ENCODE measurements around the gene CDS2. TPM values are rescaled to one million over a fixed set of nuclear protein-coding genes. Genes with fewer than 3 reads are reported as not detected.

The CDS2 gene
- total and polyA plus RNA-seq, 2 of the 13 experiments (the other 11 are each of a cell fraction or from before 2014, with no cell fraction given): 81.3 to 153 TPM

DNA sequence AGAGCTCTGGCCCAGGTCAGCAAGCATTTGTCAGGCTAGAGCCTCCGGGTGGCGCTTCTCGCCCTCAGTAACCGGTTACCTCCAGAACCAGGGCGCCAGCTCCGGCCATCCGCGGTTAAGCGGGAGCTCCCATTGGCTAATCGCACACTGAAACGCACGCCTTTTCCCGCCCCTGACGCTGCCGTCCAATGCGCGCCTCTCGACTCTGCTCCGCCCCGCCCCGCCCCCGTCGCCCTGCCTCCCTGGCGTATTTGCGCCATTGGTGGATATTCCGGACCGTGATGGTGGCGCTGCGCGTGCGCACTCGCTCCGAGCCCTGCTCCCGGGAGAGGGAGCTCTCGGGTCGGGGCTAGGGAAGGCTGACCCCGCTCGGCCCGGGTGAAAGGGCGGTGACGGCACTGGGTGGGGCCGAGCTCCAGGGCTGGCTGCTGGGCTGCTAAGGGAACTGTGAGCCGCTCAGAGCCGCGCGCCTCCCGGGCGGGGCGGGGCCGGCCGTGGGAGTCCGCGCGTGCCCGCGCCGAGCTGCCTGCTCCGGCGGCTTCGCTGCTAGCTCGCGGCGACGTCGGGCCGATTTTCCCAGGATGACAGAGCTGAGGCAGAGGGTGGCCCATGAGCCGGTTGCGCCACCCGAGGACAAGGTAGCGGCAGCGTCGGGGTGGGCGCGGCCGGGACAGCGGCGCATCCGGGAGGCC is at the start of gene CDS2 (continued):
- TF ChIP-seq MED8 (CRISPR knock-in tag; IDR thresholded peaks at IDR 0.05; ENCODE audit: insufficient replicate concordance) (no peak), ZNF792 (CRISPR knock-in tag; IDR thresholded peaks at IDR 0.05) (peak; percentile 95), RAD51 (IDR thresholded peaks at IDR 0.05; ENCODE audit: borderline replicate concordance) (no peak), NBN (conservative IDR thresholded peaks at IDR 0.05) (no peak), ATF7 (IDR thresholded peaks at IDR 0.05) (peak; percentile 48; the same call in 1 of the 2 replicates), ATF7 (CRISPR knock-in tag; IDR thresholded peaks at IDR 0.05) (peak; percentile 16; the same call in 1 of the 2 replicates), ZNF451 (CRISPR knock-in tag; IDR thresholded peaks at IDR 0.05) (peak; percentile 96)
- TF ChIP-seq, protein P1, sequence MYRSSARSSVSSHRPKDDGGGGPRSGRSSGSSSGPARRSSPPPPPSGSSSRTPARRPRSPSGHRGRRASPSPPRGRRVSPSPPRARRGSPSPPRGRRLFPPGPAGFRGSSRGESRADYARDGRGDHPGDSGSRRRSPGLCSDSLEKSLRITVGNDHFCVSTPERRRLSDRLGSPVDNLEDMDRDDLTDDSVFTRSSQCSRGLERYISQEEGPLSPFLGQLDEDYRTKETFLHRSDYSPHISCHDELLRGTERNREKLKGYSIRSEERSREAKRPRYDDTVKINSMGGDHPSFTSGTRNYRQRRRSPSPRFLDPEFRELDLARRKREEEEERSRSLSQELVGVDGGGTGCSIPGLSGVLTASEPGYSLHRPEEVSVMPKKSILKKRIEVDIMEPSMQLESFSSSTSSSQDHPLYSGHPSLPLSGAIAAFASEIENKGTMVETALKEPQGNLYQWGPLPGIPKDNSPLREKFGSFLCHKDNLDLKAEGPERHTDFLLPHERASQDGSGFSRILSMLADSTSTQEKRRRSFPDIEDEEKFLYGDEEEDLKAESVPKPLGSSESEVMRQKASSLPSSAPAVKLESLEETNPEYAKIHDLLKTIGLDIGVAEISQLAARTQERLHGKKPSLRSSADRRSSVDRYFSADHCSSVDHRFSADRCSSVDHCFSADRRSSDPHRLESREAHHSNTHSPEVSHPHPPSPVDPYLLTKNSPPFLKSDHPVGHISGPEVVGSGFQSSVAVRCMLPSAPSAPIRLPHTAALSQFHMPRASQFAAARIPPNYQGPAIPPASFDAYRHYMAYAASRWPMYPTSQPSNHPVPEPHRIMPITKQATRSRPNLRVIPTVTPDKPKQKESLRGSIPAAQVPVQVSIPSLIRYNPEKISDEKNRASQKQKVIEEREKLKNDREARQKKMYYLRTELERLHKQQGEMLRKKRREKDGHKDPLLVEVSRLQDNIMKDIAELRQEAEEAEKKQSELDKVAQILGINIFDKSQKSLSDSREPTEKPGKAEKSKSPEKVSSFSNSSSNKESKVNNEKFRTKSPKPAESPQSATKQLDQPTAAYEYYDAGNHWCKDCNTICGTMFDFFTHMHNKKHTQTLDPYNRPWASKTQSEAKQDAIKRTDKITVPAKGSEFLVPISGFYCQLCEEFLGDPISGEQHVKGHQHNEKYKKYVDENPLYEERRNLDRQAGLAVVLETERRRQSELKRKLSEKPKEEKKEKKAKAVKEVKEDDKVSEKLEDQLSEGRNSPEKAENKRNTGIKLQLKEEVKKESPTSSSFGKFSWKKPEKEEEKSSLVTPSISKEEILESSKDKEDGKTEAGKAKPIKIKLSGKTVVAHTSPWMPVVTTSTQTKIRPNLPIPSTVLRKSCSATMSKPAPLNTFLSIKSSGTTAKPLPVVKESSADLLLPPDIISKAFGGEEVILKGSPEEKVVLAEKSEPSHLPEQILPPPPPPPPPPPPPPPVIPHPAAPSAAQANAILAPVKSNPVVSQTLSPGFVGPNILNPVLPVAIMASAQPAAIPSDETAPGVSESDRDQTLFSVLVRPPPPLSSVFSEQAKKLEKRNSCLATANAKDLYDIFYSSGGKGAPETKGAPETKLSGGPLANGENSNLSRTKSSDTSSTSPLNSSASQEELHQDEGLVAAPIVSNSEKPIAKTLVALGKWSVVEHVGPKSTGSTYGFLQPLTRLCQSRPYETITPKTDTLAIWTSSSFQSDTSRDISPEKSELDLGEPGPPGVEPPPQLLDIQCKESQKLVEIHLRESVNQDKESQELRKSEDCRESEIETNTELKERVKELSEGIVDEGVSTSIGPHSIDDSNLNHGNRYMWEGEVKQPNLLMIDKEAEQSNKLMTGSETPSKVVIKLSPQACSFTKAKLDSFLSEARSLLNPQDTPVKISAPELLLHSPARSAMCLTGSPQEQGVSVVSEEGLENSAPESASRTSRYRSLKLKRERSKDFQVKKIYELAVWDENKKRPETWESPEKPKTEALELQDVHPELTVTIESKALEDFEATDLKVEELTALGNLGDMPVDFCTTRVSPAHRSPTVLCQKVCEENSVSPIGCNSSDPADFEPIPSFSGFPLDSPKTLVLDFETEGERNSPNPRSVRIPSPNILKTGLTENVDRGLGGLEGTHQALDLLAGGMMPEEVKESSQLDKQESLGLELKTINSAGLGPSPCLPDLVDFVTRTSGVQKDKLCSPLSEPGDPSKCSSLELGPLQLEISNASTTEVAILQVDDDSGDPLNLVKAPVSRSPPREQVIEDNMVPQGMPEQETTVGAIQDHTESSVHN (CRISPR knock-in tag; IDR thresholded peaks at IDR 0.05): no peak
- TF ChIP-seq, protein P2, sequence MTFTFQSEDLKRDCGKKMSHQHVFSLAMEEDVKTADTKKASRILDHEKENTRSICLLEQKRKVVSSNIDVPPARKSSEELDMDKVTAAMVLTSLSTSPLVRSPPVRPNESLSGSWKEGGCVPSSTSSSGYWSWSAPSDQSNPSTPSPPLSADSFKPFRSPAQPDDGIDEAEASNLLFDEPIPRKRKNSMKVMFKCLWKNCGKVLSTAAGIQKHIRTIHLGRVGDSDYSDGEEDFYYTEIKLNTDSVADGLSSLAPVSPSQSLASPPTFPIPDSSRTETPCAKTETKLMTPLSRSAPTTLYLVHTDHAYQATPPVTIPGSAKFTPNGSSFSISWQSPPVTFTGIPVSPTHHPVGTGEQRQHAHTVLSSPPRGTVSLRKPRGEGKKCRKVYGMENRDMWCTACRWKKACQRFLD (CRISPR knock-in tag; IDR thresholded peaks at IDR 0.05; ENCODE audit: borderline replicate concordance): peak; percentile 18; the same call in 1 of the 2 replicates

Data from HepG2 (cell line).